Omental fat pad (tissue), 4 donors: ENCODE measurements around the gene MIB2. TPM values are rescaled to one million over a fixed set of nuclear protein-coding genes. Genes with fewer than 3 reads are reported as not detected.
A peak's percentile ranks its signal among the peaks of the same experiment; 100 is the strongest.

ENCODE experiments used
- ATAC-seq: fragments of 150-250 bp; one replicate; pipeline ENCODE4 v1.9.1; 2016; ENCODE audit warnings: mild to moderate bottlenecking, moderate library complexity; ENCODE audit not compliant: low FRiP score
- DNase-seq: peaks from one replicate; pipeline ENCODE4 v3.0.0-alpha.2; 2019; ENCODE audit warnings: low spot score
- total RNA-seq, 4 donors: library from RNA; depleted of rRNA; stranded (reverse); fragments of >200 nt; gene quantifications; one replicate each; pipeline ENCODE4 v1.1.0, GENCODE V29; 2016
- TF ChIP-seq, protein P1 (sequence below), 3 donors: fragments of 450-650 bp; IDR thresholded peaks; one replicate each; pipeline ENCODE4 v1.5.1; 2016 to 2017; ENCODE audit warnings: antibody characterized with exemption in 3 of 3, mild to moderate bottlenecking in 3 of 3, moderate library complexity in 2 of 3

Gene MIB2
- total RNA-seq, 4 donors from 2014 or later, result 33.7 to 52.2 (median 40.2) TPM

DNA sequence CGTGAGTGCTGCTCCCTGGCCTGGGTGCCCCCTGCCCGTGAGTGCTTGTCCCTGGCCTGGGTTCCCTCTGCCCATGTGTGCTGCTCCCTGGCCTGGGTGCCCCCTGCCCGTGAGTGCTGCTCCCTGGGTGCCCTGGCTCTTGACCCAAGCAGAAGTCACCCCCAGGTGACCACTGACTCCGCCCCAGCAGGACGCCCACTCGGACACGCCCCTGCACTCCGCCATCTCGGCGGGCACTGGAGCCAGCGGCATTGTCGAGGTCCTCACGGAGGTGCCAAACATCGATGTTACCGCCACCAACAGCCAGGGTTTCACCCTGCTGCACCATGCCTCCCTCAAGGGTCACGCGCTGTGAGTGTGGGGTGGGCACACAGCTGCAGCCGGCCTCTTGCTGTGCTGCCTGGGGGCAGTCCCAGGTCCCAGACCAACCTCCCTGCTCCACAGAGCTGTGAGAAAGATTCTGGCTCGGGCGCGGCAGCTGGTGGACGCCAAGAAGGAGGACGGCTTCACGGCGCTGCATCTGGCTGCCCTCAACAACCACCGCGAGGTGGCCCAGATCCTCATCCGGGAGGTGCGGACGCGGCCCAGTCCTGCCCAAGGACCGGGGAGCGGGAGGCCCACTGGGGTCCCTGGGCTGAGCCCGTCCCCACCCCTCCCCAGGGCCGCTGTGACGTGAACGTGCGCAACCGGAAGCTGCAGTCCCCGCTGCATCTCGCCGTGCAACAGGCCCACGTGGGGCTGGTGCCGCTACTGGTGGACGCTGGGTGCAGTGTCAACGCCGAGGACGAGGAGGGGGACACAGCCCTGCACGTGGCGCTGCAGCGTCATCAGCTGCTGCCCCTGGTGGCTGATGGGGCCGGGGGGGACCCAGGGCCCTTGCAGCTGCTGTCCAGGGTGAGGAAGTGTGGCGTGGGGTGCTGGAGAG is 12.8 kb downstream of the MIB2 start:
- DNase-seq (no peak), ATAC-seq (no peak)
- TF ChIP-seq, protein P1, sequence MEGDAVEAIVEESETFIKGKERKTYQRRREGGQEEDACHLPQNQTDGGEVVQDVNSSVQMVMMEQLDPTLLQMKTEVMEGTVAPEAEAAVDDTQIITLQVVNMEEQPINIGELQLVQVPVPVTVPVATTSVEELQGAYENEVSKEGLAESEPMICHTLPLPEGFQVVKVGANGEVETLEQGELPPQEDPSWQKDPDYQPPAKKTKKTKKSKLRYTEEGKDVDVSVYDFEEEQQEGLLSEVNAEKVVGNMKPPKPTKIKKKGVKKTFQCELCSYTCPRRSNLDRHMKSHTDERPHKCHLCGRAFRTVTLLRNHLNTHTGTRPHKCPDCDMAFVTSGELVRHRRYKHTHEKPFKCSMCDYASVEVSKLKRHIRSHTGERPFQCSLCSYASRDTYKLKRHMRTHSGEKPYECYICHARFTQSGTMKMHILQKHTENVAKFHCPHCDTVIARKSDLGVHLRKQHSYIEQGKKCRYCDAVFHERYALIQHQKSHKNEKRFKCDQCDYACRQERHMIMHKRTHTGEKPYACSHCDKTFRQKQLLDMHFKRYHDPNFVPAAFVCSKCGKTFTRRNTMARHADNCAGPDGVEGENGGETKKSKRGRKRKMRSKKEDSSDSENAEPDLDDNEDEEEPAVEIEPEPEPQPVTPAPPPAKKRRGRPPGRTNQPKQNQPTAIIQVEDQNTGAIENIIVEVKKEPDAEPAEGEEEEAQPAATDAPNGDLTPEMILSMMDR (IDR thresholded peaks at IDR 0.05), result no peak

- ATAC-seq, result no peak
- DNase-seq, result no peak
- TF ChIP-seq, protein P1 (IDR thresholded peaks at IDR 0.05), result no peak
Measured at GRCh38 chr1:1628754-1629429, 13.6 kb downstream of the MIB2 start.

DNA sequence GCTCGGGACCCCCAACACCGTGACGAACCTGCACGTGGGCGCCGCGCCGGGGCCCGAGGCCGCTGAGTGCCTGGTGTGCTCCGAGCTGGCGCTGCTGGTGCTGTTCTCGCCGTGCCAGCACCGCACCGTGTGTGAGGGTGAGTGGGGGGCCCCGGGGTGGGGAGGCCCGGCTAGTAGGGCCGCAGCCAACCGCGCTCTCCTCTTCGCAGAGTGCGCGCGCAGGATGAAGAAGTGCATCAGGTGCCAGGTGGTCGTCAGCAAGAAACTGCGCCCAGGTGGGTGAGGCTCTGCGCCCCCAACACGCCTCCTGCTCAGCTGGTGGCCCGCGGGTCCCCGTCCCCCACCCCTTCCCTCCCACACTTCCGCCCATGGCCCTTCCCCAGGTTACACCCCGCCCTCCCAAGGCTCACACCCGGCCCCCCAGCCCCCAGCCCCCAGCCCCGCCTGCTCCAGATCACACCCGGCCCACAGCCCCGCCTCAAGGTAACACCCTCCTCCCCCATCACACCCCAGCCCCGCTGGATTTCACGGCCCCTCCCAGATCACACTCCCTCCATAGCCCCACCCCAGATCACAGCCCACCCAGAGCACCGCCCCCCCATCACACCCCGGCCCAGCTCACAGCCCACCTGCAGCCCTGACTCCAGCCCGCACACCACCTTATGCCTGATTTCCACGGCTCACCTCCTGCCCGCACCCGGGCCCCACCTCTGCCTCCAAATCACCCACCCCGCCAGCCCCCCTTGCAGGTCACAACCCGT is 14.3 kb downstream of the MIB2 start:
- TF ChIP-seq, protein P1 (IDR thresholded peaks at IDR 0.05), result no peak
- ATAC-seq, result no peak
- DNase-seq, result no peak

DNA sequence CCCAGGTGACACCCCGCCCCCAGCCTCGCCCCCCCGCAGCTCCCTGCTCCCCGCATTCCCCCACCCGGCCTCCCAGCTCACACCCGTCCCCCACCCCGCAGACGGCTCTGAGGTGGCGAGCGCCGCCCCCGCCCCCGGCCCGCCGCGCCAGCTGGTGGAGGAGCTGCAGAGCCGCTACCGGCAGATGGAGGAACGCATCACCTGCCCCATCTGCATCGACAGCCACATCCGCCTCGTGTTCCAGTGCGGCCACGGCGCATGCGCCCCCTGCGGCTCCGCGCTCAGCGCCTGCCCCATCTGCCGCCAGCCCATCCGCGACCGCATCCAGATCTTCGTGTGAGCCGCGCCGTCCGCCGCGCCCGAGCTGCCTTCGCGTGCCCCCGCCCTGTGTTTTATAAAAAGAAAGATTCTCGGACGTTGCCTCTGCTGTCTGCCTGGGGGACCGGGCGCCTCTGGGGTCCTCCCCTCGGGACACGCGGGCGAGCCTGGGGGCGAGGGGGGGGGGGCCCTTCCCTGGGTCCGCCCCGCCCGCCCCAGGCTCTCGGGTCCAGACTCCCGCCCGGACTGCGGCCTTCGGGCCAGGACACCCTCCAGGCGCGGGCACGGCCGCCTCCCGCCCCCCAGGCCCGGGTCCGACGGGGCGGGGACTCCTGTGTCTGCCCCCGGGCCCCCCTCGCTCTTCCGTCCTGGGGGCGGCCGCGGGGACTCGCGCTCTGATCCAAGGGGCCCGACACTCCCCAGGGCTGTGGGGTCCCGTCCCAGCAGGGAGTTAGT is 15.1 kb downstream of the MIB2 start:
- TF ChIP-seq, protein P1 (IDR thresholded peaks at IDR 0.05), result no peak
- ATAC-seq (peak; percentile 41), DNase-seq (no peak)

GRCh38 chr1:1630965-1631781 is 15.9 kb downstream of the MIB2 start:
- no peak for DNase-seq
- TF ChIP-seq, protein P1 (IDR thresholded peaks at IDR 0.05), result no peak
- ATAC-seq, result peak; percentile 26
